Fibroblast of lung (primary cell): ENCODE measurements around the gene HIVEP3. TPM values are rescaled to one million over a fixed set of nuclear protein-coding genes. Genes with fewer than 3 reads are reported as not detected.

Source experiments
- DNase-seq, 2 donors: peaks; one replicate each; pipeline versions ENCODE4 v3.0.0 to v3.0.0-alpha.2; 2010; ENCODE audit warnings: low read depth in 2 of 2
- H2AFZ ChIP-seq: 2 replicates; pipeline ENCODE4 v1.5.1; 2012; ENCODE audit warnings: low read length, control low read depth, inconsistent platforms
- H3K27ac ChIP-seq: 2 replicates; pipeline ENCODE4 v1.5.1; 2011; ENCODE audit warnings: low read length, control low read depth; ENCODE audit not compliant: insufficient read depth
- H3K27me3 ChIP-seq: 2 replicates; pipeline ENCODE4 v1.5.1; 2011; ENCODE audit warnings: mild to moderate bottlenecking, low read length; ENCODE audit not compliant: control insufficient read depth, insufficient read depth
- H3K36me3 ChIP-seq: 2 replicates; pipeline ENCODE4 v1.5.1; 2011; ENCODE audit warnings: low read length; ENCODE audit not compliant: control insufficient read depth, insufficient read depth
- H3K4me1 ChIP-seq: 2 replicates; pipeline ENCODE4 v1.5.1; 2011; ENCODE audit warnings: low read length; ENCODE audit not compliant: control insufficient read depth, insufficient read depth; ENCODE audit errors: extremely low read depth
- H3K4me2 ChIP-seq: 2 replicates; pipeline ENCODE4 v1.5.1; 2011; ENCODE audit warnings: low read length, control low read depth; ENCODE audit not compliant: insufficient read depth; ENCODE audit errors: extremely low read depth
- H3K4me3 ChIP-seq, 4 experiments: fragments of 200-600 bp in 1 of 4; sonication (generic) in 1 of 4; replicated peaks in 1 of 4; 2 replicates each; pipeline ENCODE4 v1.5.1; 2011 to 2016; ENCODE audit warnings: low read length in 4 of 4, low read depth in 3 of 4, mild to moderate bottlenecking in 3 of 4, control low read depth in 2 of 4, inconsistent platforms in 1 of 4, mixed read lengths in 1 of 4; ENCODE audit not compliant: insufficient read depth in 1 of 4; ENCODE audit errors: control extremely low read depth in 1 of 4
- H3K79me2 ChIP-seq: 2 replicates; pipeline ENCODE4 v1.5.1; 2012; ENCODE audit warnings: mild to moderate bottlenecking, low read length, inconsistent platforms; ENCODE audit not compliant: control insufficient read depth, insufficient read depth
- H3K9ac ChIP-seq: 2 replicates; pipeline ENCODE4 v1.5.1; 2011; ENCODE audit warnings: mild to moderate bottlenecking, low read length, control low read depth; ENCODE audit not compliant: insufficient read depth
- H3K9me3 ChIP-seq: 2 replicates; pipeline ENCODE4 v1.5.1; 2012; ENCODE audit warnings: low read depth, low read length; ENCODE audit not compliant: control insufficient read depth, insufficient read depth
- H4K20me1 ChIP-seq: 2 replicates; pipeline ENCODE4 v1.5.1; 2011; ENCODE audit warnings: low read length; ENCODE audit not compliant: control insufficient read depth, insufficient read depth; ENCODE audit errors: extremely low read depth
- EZH2 ChIP-seq: IDR thresholded peaks from 2 replicates; pipeline ENCODE4 v1.5.1; 2012; ENCODE audit warnings: low read length, control low read depth, mild to moderate bottlenecking; ENCODE audit errors: missing control alignments
- polyA plus RNA-seq, 2 donors: library from polyadenylated mRNA; depleted of rRNA in 1 of 2; stranded (reverse) in 1 of 2; unstranded in 1 of 2; fragments of >200 nt; gene quantifications; 2 replicates each; pipeline ENCODE4 v1.2.1, GENCODE V29; 2011 to 2012; ENCODE audit warnings: missing spikeins in 1 of 2
- total RNA-seq: library from RNA; depleted of rRNA; stranded (reverse); fragments of >200 nt; gene quantifications from 2 replicates; pipeline ENCODE4 v1.2.1, GENCODE V29; 2014
- TF ChIP-seq, protein P1 (sequence below), 2 donors: IDR thresholded peaks in 1 of 2; conservative IDR thresholded peaks in 1 of 2; 1 replicate in 1 of 2; 2 replicates in 1 of 2; pipeline ENCODE4 v1.5.1; 2011 to 2012; ENCODE audit warnings: low read length in 2 of 2, control low read depth in 1 of 2, inconsistent platforms in 1 of 2, low read depth in 1 of 2, mild to moderate bottlenecking in 1 of 2

HIVEP3 gene
- total and polyA plus RNA-seq, 2 donors (not counting 1 experiment from before 2014, with no cell fraction given), result 0.83 to 3.2 TPM

GRCh38 chr1:41802532-41803501 lies 115.9 kb downstream of the HIVEP3 start:
- H3K79me2 ChIP-seq, result no peaks in the 10 kb centered on the region
- no peak for TF ChIP-seq EZH2
- TF ChIP-seq, protein P1, sequence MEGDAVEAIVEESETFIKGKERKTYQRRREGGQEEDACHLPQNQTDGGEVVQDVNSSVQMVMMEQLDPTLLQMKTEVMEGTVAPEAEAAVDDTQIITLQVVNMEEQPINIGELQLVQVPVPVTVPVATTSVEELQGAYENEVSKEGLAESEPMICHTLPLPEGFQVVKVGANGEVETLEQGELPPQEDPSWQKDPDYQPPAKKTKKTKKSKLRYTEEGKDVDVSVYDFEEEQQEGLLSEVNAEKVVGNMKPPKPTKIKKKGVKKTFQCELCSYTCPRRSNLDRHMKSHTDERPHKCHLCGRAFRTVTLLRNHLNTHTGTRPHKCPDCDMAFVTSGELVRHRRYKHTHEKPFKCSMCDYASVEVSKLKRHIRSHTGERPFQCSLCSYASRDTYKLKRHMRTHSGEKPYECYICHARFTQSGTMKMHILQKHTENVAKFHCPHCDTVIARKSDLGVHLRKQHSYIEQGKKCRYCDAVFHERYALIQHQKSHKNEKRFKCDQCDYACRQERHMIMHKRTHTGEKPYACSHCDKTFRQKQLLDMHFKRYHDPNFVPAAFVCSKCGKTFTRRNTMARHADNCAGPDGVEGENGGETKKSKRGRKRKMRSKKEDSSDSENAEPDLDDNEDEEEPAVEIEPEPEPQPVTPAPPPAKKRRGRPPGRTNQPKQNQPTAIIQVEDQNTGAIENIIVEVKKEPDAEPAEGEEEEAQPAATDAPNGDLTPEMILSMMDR (conservative IDR thresholded peaks at IDR 0.05 in 1 of 2, IDR thresholded peaks at IDR 0.05 in 1 of 2; ENCODE audit: low read depth in 1 of 2, low read length in 2 of 2), result no peak
- no peak for DNase-seq

GRCh38 chr1:41800311-41800829 lies 118.4 kb downstream of the HIVEP3 start:
- H4K20me1 ChIP-seq, result no peaks in the 10 kb centered on the region
- no peak overlapping the region for H3K27ac ChIP-seq
- no peak for TF ChIP-seq EZH2
- TF ChIP-seq, protein P1 (conservative IDR thresholded peaks at IDR 0.05 in 1 of 2, IDR thresholded peaks at IDR 0.05 in 1 of 2; ENCODE audit: low read depth in 1 of 2, low read length in 2 of 2), result no peak
- H2AFZ ChIP-seq, result no peak overlapping the region
- H3K79me2 ChIP-seq, result no peaks in the 10 kb centered on the region
- H3K4me2 ChIP-seq, result no peak overlapping the region
- no peak overlapping the region for H3K9ac ChIP-seq
- H3K36me3 ChIP-seq, result no peaks in the 10 kb centered on the region
- peak in 1 of 2 donors; percentile 64 for DNase-seq
- no peaks in the 10 kb centered on the region for H3K4me1 ChIP-seq
- no peaks in the 10 kb centered on the region for H3K9me3 ChIP-seq
- H3K27me3 ChIP-seq, result no peaks in the 10 kb centered on the region
- H3K4me3 ChIP-seq, result no peak overlapping the region

More at GRCh38 chr1:41802532-41803501, 115.9 kb downstream of the HIVEP3 start:
- Histone ChIP-seq H3K4me3 (no peak overlapping the region), H3K27ac (no peak overlapping the region), H3K36me3 (no peaks in the 10 kb centered on the region), H4K20me1 (no peaks in the 10 kb centered on the region), H3K4me1 (no peaks in the 10 kb centered on the region), H3K27me3 (no peaks in the 10 kb centered on the region), H2AFZ (no peak overlapping the region), H3K4me2 (no peak overlapping the region), H3K9me3 (no peaks in the 10 kb centered on the region), H3K9ac (no peak overlapping the region)

GRCh38 chr1:41799723-41800122 lies 119.0 kb downstream of the HIVEP3 start:
- no peaks in the 10 kb centered on the region for H3K9me3 ChIP-seq
- H4K20me1 ChIP-seq, result no peaks in the 10 kb centered on the region
- H3K27me3 ChIP-seq, result no peaks in the 10 kb centered on the region
- TF ChIP-seq, protein P1 (conservative IDR thresholded peaks at IDR 0.05 in 1 of 2, IDR thresholded peaks at IDR 0.05 in 1 of 2; ENCODE audit: low read depth in 1 of 2, low read length in 2 of 2), result no peak
- TF ChIP-seq EZH2, result no peak
- no peaks in the 10 kb centered on the region for H3K4me1 ChIP-seq
- DNase-seq, result peak; percentile 8 to 39
- no peak overlapping the region for H3K4me3 ChIP-seq
- H2AFZ ChIP-seq, result no peak overlapping the region
- no peaks in the 10 kb centered on the region for H3K79me2 ChIP-seq
- no peak overlapping the region for H3K9ac ChIP-seq
- no peaks in the 10 kb centered on the region for H3K36me3 ChIP-seq
- no peak overlapping the region for H3K27ac ChIP-seq
- no peak overlapping the region for H3K4me2 ChIP-seq
